GM20431 (cell line): ENCODE data around the gene SPDL1.

Source experiments
- in situ Hi-C: fragments of 300-500 bp; cut with MseI, MboI; formaldehyde crosslinking; loops from one replicate; pipeline ENCODE4 v1.15.0; 2020; ENCODE audit warnings: low sequenced_read_pairs; ENCODE audit not compliant: unreplicated experiment

Gene SPDL1

GRCh38 chr5:169567079-169567478, 16.5 kb upstream of the SPDL1 start:
- in situ Hi-C loops: loop anchor here (25.0 kb wide), 1 partner anchor 880 kb away; no protein-coding TSS in a partner anchor

- in situ Hi-C loops: loop anchor here (25.0 kb wide), 1 partner anchor 882 kb away; no protein-coding TSS in a partner anchor
Measured at GRCh38 chr5:169569513-169569912, 14.1 kb upstream of the SPDL1 start.

- in situ Hi-C loops: loop anchor here (10.0 to 25.0 kb wide), 2 partner anchors 587 to 884 kb away; no protein-coding TSS in a partner anchor
Measured at GRCh38 chr5:169571355-169571754, 12.2 kb upstream of the SPDL1 start.

- in situ Hi-C loops: loop anchor here (10.0 to 25.0 kb wide), 2 partner anchors 589 to 887 kb away; no protein-coding TSS in a partner anchor
Measured at GRCh38 chr5:169574134-169574646, 9.4 kb upstream of the SPDL1 start.

- in situ Hi-C loops: loop anchor here (10.0 kb wide), 1 partner anchor 591 kb away; no protein-coding TSS in a partner anchor
Measured at GRCh38 chr5:169576181-169576598, 7.4 kb upstream of the SPDL1 start.

GRCh38 chr5:169577951-169578350, 5.6 kb upstream of the SPDL1 start:
- in situ Hi-C loops: loop anchor here (10.0 kb wide), 1 partner anchor 593 kb away; no protein-coding TSS in a partner anchor

GRCh38 chr5:169580964-169581363, 2.6 kb upstream of the SPDL1 start:
- in situ Hi-C loops: no loop called here

- in situ Hi-C loops: no loop called here
Measured at GRCh38 chr5:169581580-169582227, 1.9 kb upstream of the SPDL1 start.

GRCh38 chr5:169583101-169583423, 511 bp upstream of the SPDL1 start:
- in situ Hi-C loops: no loop called here

- in situ Hi-C loops: no loop called here
Measured at GRCh38 chr5:169584998-169585451, 1.5 kb downstream of the SPDL1 start.

- in situ Hi-C loops: no loop called here
Measured at GRCh38 chr5:169590602-169591001, 7.0 kb downstream of the SPDL1 start.

- in situ Hi-C loops: no loop called here
Measured at GRCh38 chr5:169591636-169592035, 8.1 kb downstream of the SPDL1 start.

GRCh38 chr5:169592937-169593650, 9.5 kb downstream of the SPDL1 start:
- in situ Hi-C loops: no loop called here

- in situ Hi-C loops: no loop called here
Measured at GRCh38 chr5:169595172-169595820, 11.7 kb downstream of the SPDL1 start.

- in situ Hi-C loops: no loop called here
Measured at GRCh38 chr5:169599451-169599850, 15.9 kb downstream of the SPDL1 start.

GRCh38 chr5:169602535-169602934, 19.0 kb downstream of the SPDL1 start:
- in situ Hi-C loops: no loop called here

GRCh38 chr5:169606279-169606678, 22.7 kb downstream of the SPDL1 start:
- in situ Hi-C loops: no loop called here

GRCh38 chr5:169607882-169608281, 24.3 kb downstream of the SPDL1 start:
- in situ Hi-C loops: no loop called here

GRCh38 chr5:169609716-169610115, 26.1 kb downstream of the SPDL1 start:
- in situ Hi-C loops: no loop called here

- in situ Hi-C loops: no loop called here
Measured at GRCh38 chr5:169610606-169611005, 27.0 kb downstream of the SPDL1 start.

- in situ Hi-C loops: no loop called here
Measured at GRCh38 chr5:169615561-169615960, 32.0 kb downstream of the SPDL1 start.
